ENCODE data around the gene HPSE2.
"Not testable (repeated sequence)": the region's sequence is repeated elsewhere in the genome, so short reads cannot be mapped to it uniquely, and the experiment has no call there.

HPSE2 gene

GRCh38 chr10:99170116-99170675 lies 65.5 kb downstream of the HPSE2 start:
- no peak overlapping the region for H3K4me3 ChIP-seq (ENCODE audit: low read depth, low read length)
- DNase-seq (ENCODE audit: low read depth, low spot score) = no peak
- TF ChIP-seq CTCF (IDR thresholded peaks at IDR 0.05; ENCODE audit: low read depth, low read length) = no peak
- in situ Hi-C loops (cut with HindIII; ENCODE audit: low sequenced_read_pairs) = no loop called here

GRCh38 chr10:99161165-99161564 lies 74.5 kb downstream of the HPSE2 start:
- no peak overlapping the region for H3K4me3 ChIP-seq (ENCODE audit: low read depth, low read length)
- no peak for DNase-seq (ENCODE audit: low read depth, low spot score)
- TF ChIP-seq CTCF (IDR thresholded peaks at IDR 0.05; ENCODE audit: low read depth, low read length) = no peak
- in situ Hi-C loops (cut with HindIII; ENCODE audit: low sequenced_read_pairs) = no loop called here

- in situ Hi-C loops (cut with HindIII; ENCODE audit: low sequenced_read_pairs) = no loop called here
- no peak for DNase-seq (ENCODE audit: low read depth, low spot score)
- TF ChIP-seq CTCF (IDR thresholded peaks at IDR 0.05; ENCODE audit: low read depth, low read length) = no peak
- no peak overlapping the region for H3K4me3 ChIP-seq (ENCODE audit: low read depth, low read length)
These were observed 92.0 kb downstream of the HPSE2 start for GRCh38 chr10:99143651-99144050.

- in situ Hi-C loops (cut with HindIII; ENCODE audit: low sequenced_read_pairs) = no loop called here
- DNase-seq (ENCODE audit: low read depth, low spot score) = no peak
- no peak overlapping the region for H3K4me3 ChIP-seq (ENCODE audit: low read depth, low read length)
- TF ChIP-seq CTCF (IDR thresholded peaks at IDR 0.05; ENCODE audit: low read depth, low read length) = no peak
These were observed 92.6 kb downstream of the HPSE2 start for GRCh38 chr10:99143011-99143410.

- H3K4me3 ChIP-seq (ENCODE audit: low read depth, low read length); DNase-seq (ENCODE audit: low read depth, low spot score); in situ Hi-C loops (cut with HindIII; ENCODE audit: low sequenced_read_pairs): not testable (repeated sequence)
These were observed 102.8 kb downstream of the HPSE2 start for GRCh38 chr10:99132897-99133296.

- in situ Hi-C loops (cut with HindIII; ENCODE audit: low sequenced_read_pairs) = no loop called here
- H3K4me3 ChIP-seq (ENCODE audit: low read depth, low read length) = no peak overlapping the region
- TF ChIP-seq CTCF (IDR thresholded peaks at IDR 0.05; ENCODE audit: low read depth, low read length) = no peak
- no peak for DNase-seq (ENCODE audit: low read depth, low spot score)
These were observed 109.8 kb downstream of the HPSE2 start for GRCh38 chr10:99125879-99126278.

GRCh38 chr10:99124376-99124775 lies 111.3 kb downstream of the HPSE2 start:
- DNase-seq (ENCODE audit: low read depth, low spot score) = no peak
- TF ChIP-seq CTCF (IDR thresholded peaks at IDR 0.05; ENCODE audit: low read depth, low read length) = no peak
- no peak overlapping the region for H3K4me3 ChIP-seq (ENCODE audit: low read depth, low read length)
- in situ Hi-C loops (cut with HindIII; ENCODE audit: low sequenced_read_pairs) = no loop called here
